Tibial nerve (tissue), 4 donors: Measurements from ENCODE around the gene CFAP251. TPM values are rescaled to one million over a fixed set of nuclear protein-coding genes. Genes with fewer than 3 reads are reported as not detected.

Experiments used
- DNase-seq, 2 donors: peaks; one replicate each; pipeline ENCODE4 v3.0.0-alpha.2; 2019; ENCODE audit warnings: low spot score in 2 of 2
- H3K27ac ChIP-seq, 4 donors: fragments of 200-600 bp; sonication (generic) in 3 of 4; one replicate each; pipeline ENCODE4 v1.5.1; 2017 to 2019; ENCODE audit warnings: mild to moderate bottlenecking in 1 of 4
- H3K27me3 ChIP-seq, 2 donors: fragments of 200-600 bp; sonication (generic) in 1 of 2; one replicate each; pipeline versions ENCODE4 v1.5.1 to v1.6.0; 2017 to 2019
- H3K36me3 ChIP-seq, 3 donors: fragments of 200-600 bp; sonication (generic); one replicate each; pipeline ENCODE4 v1.5.1; 2018 to 2019
- H3K4me1 ChIP-seq, 4 donors: fragments of 200-600 bp; sonication (generic) in 3 of 4; one replicate each; pipeline ENCODE4 v1.5.1; 2017 to 2019
- H3K4me3 ChIP-seq, 4 donors: fragments of 200-600 bp; sonication (generic) in 3 of 4; one replicate each; pipeline ENCODE4 v1.5.1; 2017 to 2019; ENCODE audit warnings: mild to moderate bottlenecking in 1 of 4, moderate library complexity in 1 of 4
- H3K9me3 ChIP-seq, 4 donors: fragments of 200-600 bp; sonication (generic) in 3 of 4; one replicate each; pipeline ENCODE4 v1.5.1; 2017 to 2019
- EP300 ChIP-seq, 2 donors: sonication (generic); formaldehyde crosslinking; IDR thresholded peaks; one replicate each; pipeline ENCODE4 v1.6.1; 2017; ENCODE audit warnings: antibody characterized with exemption in 2 of 2, mild to moderate bottlenecking in 1 of 2
- POLR2A ChIP-seq, 2 donors: fragments of 450-650 bp; IDR thresholded peaks; one replicate each; pipeline ENCODE4 v1.6.1; 2017; ENCODE audit warnings: antibody characterized with exemption in 2 of 2, mild to moderate bottlenecking in 2 of 2, moderate library complexity in 2 of 2
- WGBS, 2 donors: methylation state at CpG; one replicate each; pipeline ENCODE4 v1.1.5; 2018; 5-methylcytosine and 5-hydroxymethylcytosine counted together
- total RNA-seq, 4 donors: library from RNA; depleted of rRNA; stranded (reverse); fragments of >200 nt; gene quantifications; one replicate each; pipeline ENCODE4 v1.1.0, GENCODE V29; 2016
- TF ChIP-seq, protein P1 (sequence below), 5 experiments: fragments of 200-600 bp in 3 of 5; fragments of 450-650 bp in 2 of 5; sonication (generic) in 3 of 5; IDR thresholded peaks; one replicate each; pipeline ENCODE4 v1.5.1; 2016 to 2019; ENCODE audit warnings: antibody characterized with exemption in 5 of 5, mild to moderate bottlenecking in 3 of 5, moderate library complexity in 2 of 5

The CFAP251 gene
- total RNA-seq, 4 donors from 2014 or later = 3.0 to 5.4 (median 3.9) TPM

DNA sequence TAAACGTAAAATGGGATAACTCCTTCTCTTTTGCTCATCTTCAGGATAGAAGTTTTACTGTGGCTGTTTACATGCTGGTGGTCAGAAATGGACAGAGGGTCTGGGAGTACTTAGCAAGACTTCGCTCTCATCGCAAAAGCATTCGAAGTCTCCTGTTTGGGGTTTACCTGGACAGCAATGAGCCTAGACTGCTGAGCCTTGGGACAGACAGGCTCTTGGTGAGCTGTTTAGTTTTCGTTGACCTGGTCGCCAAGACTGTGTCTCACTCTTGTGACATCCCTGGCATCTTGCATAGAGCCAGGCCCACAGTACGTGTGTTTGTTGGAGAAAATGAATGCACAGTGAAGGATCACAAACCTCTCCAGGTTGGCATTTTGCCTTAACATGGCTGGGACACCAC is 42.1 kb downstream of the CFAP251 start:
- H3K4me1 ChIP-seq = no peaks in the 10 kb centered on the region
- DNase-seq = no peak
- peaks cover 0 to 6% (median 0%) of the 10 kb centered on the region in 3 donors for H3K36me3 ChIP-seq
- WGBS, 2 donors = 88 to 94% methylated on average over 7 of the region's 7 CpGs
- TF ChIP-seq POLR2A (IDR thresholded peaks at IDR 0.05) (no peak), EP300 (IDR thresholded peaks at IDR 0.05) (no peak)
- TF ChIP-seq, protein P1, sequence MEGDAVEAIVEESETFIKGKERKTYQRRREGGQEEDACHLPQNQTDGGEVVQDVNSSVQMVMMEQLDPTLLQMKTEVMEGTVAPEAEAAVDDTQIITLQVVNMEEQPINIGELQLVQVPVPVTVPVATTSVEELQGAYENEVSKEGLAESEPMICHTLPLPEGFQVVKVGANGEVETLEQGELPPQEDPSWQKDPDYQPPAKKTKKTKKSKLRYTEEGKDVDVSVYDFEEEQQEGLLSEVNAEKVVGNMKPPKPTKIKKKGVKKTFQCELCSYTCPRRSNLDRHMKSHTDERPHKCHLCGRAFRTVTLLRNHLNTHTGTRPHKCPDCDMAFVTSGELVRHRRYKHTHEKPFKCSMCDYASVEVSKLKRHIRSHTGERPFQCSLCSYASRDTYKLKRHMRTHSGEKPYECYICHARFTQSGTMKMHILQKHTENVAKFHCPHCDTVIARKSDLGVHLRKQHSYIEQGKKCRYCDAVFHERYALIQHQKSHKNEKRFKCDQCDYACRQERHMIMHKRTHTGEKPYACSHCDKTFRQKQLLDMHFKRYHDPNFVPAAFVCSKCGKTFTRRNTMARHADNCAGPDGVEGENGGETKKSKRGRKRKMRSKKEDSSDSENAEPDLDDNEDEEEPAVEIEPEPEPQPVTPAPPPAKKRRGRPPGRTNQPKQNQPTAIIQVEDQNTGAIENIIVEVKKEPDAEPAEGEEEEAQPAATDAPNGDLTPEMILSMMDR (IDR thresholded peaks at IDR 0.05) = no peak
- H3K27ac ChIP-seq = no peak overlapping the region
- no peaks in the 10 kb centered on the region for H3K9me3 ChIP-seq
- no peaks in the 10 kb centered on the region for H3K27me3 ChIP-seq
- no peak overlapping the region for H3K4me3 ChIP-seq

GRCh38 chr12:121961195-121961879 is 42.9 kb downstream of the CFAP251 start:
- H3K9me3 ChIP-seq = no peaks in the 10 kb centered on the region
- no peaks in the 10 kb centered on the region for H3K27me3 ChIP-seq
- H3K4me3 ChIP-seq = no peak overlapping the region
- DNase-seq = no peak
- H3K27ac ChIP-seq = no peak overlapping the region
- TF ChIP-seq POLR2A (IDR thresholded peaks at IDR 0.05) = no peak
- no peak for TF ChIP-seq EP300 (IDR thresholded peaks at IDR 0.05)
- TF ChIP-seq, protein P1 (IDR thresholded peaks at IDR 0.05) = no peak
- WGBS, 2 donors = 88 to 94% methylated on average over 5 of the region's 5 CpGs
- H3K36me3 ChIP-seq = peaks cover 0 to 6% (median 0%) of the 10 kb centered on the region in 3 donors
- H3K4me1 ChIP-seq = no peaks in the 10 kb centered on the region

DNA sequence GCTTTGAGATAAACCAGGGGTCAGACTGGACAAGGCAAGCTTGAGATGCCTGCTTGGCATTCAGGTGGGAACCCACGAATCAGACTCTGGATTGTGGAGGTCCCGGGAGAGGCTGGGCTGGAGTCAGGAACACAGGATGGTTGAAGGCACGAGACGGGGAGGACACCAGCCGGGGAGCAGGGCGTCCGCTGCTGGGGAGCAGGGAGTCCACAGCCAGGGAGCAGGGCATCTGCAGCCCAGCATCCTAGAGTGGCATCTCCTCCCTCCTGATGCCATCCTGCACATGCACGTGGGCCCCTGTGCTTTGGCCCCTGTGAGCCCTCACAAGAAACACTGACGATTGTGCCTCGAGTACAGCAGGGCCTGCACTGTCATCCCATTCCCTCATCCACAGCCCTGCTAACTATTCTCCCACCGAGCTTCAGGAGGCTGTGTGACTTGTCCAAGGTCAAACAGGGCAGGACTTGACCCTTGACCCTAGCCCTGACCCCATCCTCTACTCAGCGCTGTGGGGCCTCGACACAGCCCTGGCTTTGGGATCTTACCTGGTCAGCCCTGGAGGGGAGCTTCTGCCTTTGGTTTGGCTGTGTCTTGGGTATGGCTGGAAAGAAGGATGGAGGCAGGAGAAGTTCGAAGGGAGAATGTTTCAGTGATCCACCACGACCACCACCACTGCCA is 45.1 kb downstream of the CFAP251 start:
- Histone ChIP-seq H3K27ac (no peak overlapping the region), H3K4me3 (no peak overlapping the region), H3K36me3 (peaks cover 0 to 10% (median 0%) of the 10 kb centered on the region in 3 donors), H3K9me3 (no peaks in the 10 kb centered on the region), H3K4me1 (no peaks in the 10 kb centered on the region), H3K27me3 (no peaks in the 10 kb centered on the region)
- TF ChIP-seq, protein P1 (IDR thresholded peaks at IDR 0.05) = no peak
- TF ChIP-seq POLR2A (IDR thresholded peaks at IDR 0.05) (no peak), EP300 (IDR thresholded peaks at IDR 0.05) (no peak)
- no peak for DNase-seq
- 85 to 86% methylated on average over 14 to 15 of the region's 15 CpGs for WGBS, 2 donors

- no peaks in the 10 kb centered on the region for H3K4me1 ChIP-seq
- no peak overlapping the region for H3K4me3 ChIP-seq
- H3K27ac ChIP-seq = no peak overlapping the region
- H3K27me3 ChIP-seq = no peaks in the 10 kb centered on the region
- TF ChIP-seq EP300 (IDR thresholded peaks at IDR 0.05) (no peak), POLR2A (IDR thresholded peaks at IDR 0.05) (no peak)
- TF ChIP-seq, protein P1 (IDR thresholded peaks at IDR 0.05) = no peak
- no peaks in the 10 kb centered on the region for H3K9me3 ChIP-seq
- 45 to 49% methylated on average over 9 of the region's 9 CpGs for WGBS, 2 donors
- DNase-seq = no peak
- H3K36me3 ChIP-seq = peaks cover 0 to 10% (median 0%) of the 10 kb centered on the region in 3 donors
Observed at GRCh38 chr12:121964813-121965643, 46.6 kb downstream of the CFAP251 start.
